AG10803 (cell line): ENCODE data around the gene PHAF1.
"Not testable (repeated sequence)": the region's sequence is repeated elsewhere in the genome, so short reads cannot be mapped to it uniquely, and the experiment has no call there.

ENCODE experiments used
- DNase-seq: peaks from one replicate; pipeline ENCODE4 v3.0.0; 2010; ENCODE audit warnings: low read depth
- H3K4me3 ChIP-seq: 2 replicates; pipeline ENCODE4 v1.5.1; 2011; ENCODE audit warnings: mild to moderate bottlenecking, low read length, control low read depth
- TF ChIP-seq, protein P1 (sequence below): conservative IDR thresholded peaks from 2 replicates; pipeline ENCODE4 v1.5.1; 2011; ENCODE audit warnings: mild to moderate bottlenecking, low read length, control low read depth, inconsistent platforms

Gene PHAF1

DNA sequence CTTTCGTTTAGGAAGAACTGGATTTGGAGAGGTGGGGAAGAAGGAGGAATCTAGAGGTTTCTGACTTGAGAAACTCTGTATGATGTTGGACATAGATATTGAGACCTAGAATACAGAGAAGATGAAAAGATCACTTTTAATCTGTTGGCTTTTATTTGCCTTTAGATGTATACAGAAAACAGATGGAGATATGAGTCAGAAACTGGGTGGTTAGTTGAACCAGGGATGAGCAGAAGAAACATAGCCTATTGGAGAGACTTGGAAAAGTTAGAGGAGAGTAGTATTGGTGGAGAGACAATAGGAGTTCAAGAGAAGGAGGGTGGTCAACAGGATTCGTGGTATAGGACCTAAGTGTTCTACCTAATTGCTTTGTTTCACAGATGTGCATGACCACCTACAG, 5.1 kb downstream of the PHAF1 start:
- no peak overlapping the region for H3K4me3 ChIP-seq
- DNase-seq = peak; percentile 13
- TF ChIP-seq, protein P1, sequence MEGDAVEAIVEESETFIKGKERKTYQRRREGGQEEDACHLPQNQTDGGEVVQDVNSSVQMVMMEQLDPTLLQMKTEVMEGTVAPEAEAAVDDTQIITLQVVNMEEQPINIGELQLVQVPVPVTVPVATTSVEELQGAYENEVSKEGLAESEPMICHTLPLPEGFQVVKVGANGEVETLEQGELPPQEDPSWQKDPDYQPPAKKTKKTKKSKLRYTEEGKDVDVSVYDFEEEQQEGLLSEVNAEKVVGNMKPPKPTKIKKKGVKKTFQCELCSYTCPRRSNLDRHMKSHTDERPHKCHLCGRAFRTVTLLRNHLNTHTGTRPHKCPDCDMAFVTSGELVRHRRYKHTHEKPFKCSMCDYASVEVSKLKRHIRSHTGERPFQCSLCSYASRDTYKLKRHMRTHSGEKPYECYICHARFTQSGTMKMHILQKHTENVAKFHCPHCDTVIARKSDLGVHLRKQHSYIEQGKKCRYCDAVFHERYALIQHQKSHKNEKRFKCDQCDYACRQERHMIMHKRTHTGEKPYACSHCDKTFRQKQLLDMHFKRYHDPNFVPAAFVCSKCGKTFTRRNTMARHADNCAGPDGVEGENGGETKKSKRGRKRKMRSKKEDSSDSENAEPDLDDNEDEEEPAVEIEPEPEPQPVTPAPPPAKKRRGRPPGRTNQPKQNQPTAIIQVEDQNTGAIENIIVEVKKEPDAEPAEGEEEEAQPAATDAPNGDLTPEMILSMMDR = no peak

- H3K4me3 ChIP-seq = no peak overlapping the region
- TF ChIP-seq, protein P1 = no peak
- DNase-seq = peak; percentile 91
These were observed 5.9 kb downstream of the PHAF1 start for GRCh38 chr16:67115639-67116038.

- TF ChIP-seq, protein P1 = no peak
- peak; percentile 20 for DNase-seq
- H3K4me3 ChIP-seq = no peak overlapping the region
These were observed 6.9 kb downstream of the PHAF1 start for GRCh38 chr16:67116388-67117311.

DNA sequence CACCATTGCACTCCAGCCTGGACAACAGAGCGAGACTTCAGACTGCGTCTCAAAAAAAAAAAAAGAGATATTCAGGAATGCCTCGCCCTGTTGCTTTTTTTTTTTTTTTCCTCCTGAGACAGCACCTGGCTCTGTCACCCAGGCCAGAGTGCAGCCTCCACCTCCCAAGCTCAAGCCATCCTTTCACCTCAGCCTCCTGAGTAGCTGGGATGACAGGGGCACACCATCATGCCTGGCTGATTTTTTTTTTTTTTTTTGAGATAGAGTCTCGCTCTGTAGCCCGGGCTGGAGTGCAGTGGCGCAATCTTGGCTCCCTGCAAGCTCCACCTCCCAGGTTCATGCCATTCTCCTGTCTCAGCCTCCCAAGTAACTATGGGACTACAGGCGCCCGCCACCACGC, 8.0 kb downstream of the PHAF1 start:
- H3K4me3 ChIP-seq = no peak overlapping the region
- TF ChIP-seq, protein P1 = no peak
- DNase-seq = no peak

GRCh38 chr16:67120025-67120424, 10.3 kb downstream of the PHAF1 start:
- no peak overlapping the region for H3K4me3 ChIP-seq
- DNase-seq = no peak
- TF ChIP-seq, protein P1 = no peak

DNA sequence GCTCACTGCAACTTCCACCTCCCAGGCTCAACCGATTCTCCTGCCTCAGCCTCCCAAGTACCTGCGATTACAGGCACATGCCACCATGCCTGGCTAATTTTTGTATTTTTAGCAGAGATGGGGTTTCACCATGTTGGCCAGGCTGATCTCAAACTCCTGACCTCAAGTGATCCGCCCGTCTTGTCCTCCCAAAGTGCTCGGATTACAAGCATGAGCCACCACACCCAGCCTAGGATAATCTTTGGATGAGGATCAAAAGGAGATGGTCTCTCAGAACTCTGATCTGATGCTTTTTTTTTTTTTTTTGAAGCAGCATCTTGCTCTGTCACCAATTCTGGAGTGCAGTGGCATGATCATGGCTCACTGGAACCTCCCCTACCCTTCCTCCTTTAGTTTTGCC, 13.1 kb downstream of the PHAF1 start:
- H3K4me3 ChIP-seq, DNase-seq: not testable (repeated sequence)

DNA sequence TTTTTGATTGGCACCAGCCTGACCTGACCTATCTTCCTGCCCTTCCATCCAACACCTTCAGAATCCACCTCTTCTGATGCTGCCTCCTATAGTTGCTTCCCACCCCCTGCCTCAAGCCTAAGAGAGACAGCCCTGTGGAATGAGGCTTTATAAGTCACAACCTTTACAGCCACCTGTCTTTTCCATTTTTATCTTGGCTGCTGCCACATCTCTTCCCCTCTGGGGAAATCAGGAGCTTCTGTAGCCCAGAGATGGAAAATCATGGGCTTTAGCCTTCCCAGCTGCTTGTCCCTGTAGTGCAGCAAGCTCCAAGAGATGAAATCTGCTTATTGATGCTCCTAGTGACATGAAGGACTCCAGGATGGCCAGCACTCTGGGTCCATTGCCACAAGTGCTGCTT, 18.7 kb downstream of the PHAF1 start:
- DNase-seq = no peak
- H3K4me3 ChIP-seq = no peak overlapping the region
- TF ChIP-seq, protein P1 = no peak
